ENCODE measurements around the gene ADCY9.

ADCY9 gene

GRCh38 chr16:4123616-4124300 lies 7.5 kb upstream of the ADCY9 start:
- no peak for DNase-seq (ENCODE audit: low spot score)

GRCh38 chr16:4120176-4120575 lies 3.9 kb upstream of the ADCY9 start:
- DNase-seq (ENCODE audit: low spot score) = no peak

- DNase-seq (ENCODE audit: low spot score) = no peak
Measured at GRCh38 chr16:4117250-4117578, 972 bp upstream of the ADCY9 start.

- DNase-seq (ENCODE audit: low spot score) = peak; percentile 33
Measured at GRCh38 chr16:4115949-4116318, 308 bp downstream of the ADCY9 start.

GRCh38 chr16:4115209-4115948 lies 863 bp downstream of the ADCY9 start:
- peak; percentile 57 for DNase-seq (ENCODE audit: low spot score)

- no peak for DNase-seq (ENCODE audit: low spot score)
Measured at GRCh38 chr16:4114257-4115208, 1.7 kb downstream of the ADCY9 start.

GRCh38 chr16:4113358-4114256 lies 2.6 kb downstream of the ADCY9 start:
- peak; percentile 37 for DNase-seq (ENCODE audit: low spot score)

- DNase-seq (ENCODE audit: low spot score) = no peak
Measured at GRCh38 chr16:4111748-4112696, 4.2 kb downstream of the ADCY9 start.

- no peak for DNase-seq (ENCODE audit: low spot score)
Measured at GRCh38 chr16:4110680-4111079, 5.6 kb downstream of the ADCY9 start.

GRCh38 chr16:4110065-4110464 lies 6.2 kb downstream of the ADCY9 start:
- no peak for DNase-seq (ENCODE audit: low spot score)

GRCh38 chr16:4109250-4109736 lies 6.9 kb downstream of the ADCY9 start:
- DNase-seq (ENCODE audit: low spot score) = peak; percentile 49

GRCh38 chr16:4106516-4106915 lies 9.7 kb downstream of the ADCY9 start:
- no peak for DNase-seq (ENCODE audit: low spot score)

- DNase-seq (ENCODE audit: low spot score) = no peak
Measured at GRCh38 chr16:4105848-4106247, 10.4 kb downstream of the ADCY9 start.

- DNase-seq (ENCODE audit: low spot score) = no peak
Measured at GRCh38 chr16:4103745-4104144, 12.5 kb downstream of the ADCY9 start.

GRCh38 chr16:4101421-4102219 lies 14.6 kb downstream of the ADCY9 start:
- no peak for DNase-seq (ENCODE audit: low spot score)

- no peak for DNase-seq (ENCODE audit: low spot score)
Measured at GRCh38 chr16:4098501-4098900, 17.7 kb downstream of the ADCY9 start.

GRCh38 chr16:4097826-4098240 lies 18.4 kb downstream of the ADCY9 start:
- DNase-seq (ENCODE audit: low spot score) = no peak

- no peak for DNase-seq (ENCODE audit: low spot score)
Measured at GRCh38 chr16:4096509-4096908, 19.7 kb downstream of the ADCY9 start.

GRCh38 chr16:4094127-4094773 lies 22.0 kb downstream of the ADCY9 start:
- DNase-seq (ENCODE audit: low spot score) = peak; percentile 48

All from HuH-7.5 (cell line).